ENCODE data around the gene HHIPL1. TPM values are rescaled to one million over a fixed set of nuclear protein-coding genes. Genes with fewer than 3 reads are reported as not detected.

The HHIPL1 gene
- total RNA-seq, 1 donor from 2014 or later: not detected

DNA sequence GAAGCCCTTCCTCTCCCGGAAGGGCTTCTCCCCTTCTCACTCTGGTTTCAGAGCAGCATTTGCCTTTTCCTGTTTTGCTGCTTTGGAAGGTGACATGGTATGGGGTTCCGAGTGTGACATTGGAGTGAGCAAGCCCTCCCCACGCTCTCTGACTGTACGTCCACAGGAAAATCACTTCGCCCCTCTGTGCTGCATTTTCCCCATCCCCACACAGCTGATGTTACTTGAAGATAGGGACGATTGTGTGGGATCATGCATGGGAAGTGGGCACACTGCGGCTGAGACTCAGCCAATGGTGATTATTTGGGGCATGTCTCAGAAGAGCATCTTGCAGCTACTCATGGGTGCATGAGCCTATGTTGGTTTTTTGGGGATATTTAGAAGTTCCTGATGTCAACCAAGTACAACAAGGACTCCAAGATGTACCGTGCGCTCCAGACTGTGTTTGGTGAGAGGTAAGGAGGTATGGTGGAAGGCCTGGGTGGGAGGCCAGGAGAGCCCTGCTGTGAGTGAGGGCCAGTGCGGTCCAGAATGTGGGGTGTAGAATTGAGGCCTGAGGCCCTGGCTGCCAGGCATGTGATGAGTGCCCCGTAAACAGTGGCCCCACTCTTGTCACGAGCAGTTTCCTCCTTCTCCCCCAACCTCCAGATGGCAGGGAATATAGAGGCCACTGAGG is 54.3 kb downstream of the HHIPL1 start:
- Mint-ChIP-seq H3K4me1 (peaks cover 2% of the 10 kb centered on the region), H3K9me3 (peaks cover 10% of the 10 kb centered on the region), H3K27me3 (peaks cover 13% of the 10 kb centered on the region), H3K4me3 (no peak overlapping the region), H3K36me3 (ENCODE audit: low read depth) (peaks cover 3% of the 10 kb centered on the region), H3K27ac (no peak overlapping the region)
- DNase-seq: no peak
- intact Hi-C loops (cut with micrococcal nuclease): no loop called here

DNA sequence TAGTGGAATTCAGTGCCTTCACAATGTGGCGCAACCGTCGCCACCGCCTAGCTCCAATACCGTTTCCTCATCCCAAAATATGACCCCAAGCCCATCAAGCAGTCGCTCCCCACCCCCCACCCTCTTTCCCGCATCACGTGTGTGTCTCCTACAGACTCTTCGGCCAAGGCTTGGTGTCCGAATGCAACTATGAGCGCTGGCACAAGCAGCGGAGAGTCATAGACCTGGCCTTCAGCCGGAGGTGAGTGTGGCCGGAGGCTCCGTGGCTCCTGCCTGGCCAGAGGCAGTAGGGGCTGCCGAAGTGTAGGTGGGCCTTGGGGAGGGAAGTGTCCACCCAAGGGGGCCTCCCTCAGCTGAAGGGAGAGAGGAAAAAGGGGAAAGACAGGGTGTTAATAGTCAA is 54.9 kb downstream of the HHIPL1 start:
- Mint-ChIP-seq H3K27me3 (peaks cover 12% of the 10 kb centered on the region), H3K9me3 (peaks cover 16% of the 10 kb centered on the region), H3K36me3 (ENCODE audit: low read depth) (peaks cover 3% of the 10 kb centered on the region), H3K4me3 (no peak overlapping the region), H3K27ac (no peak overlapping the region), H3K4me1 (peaks cover 2% of the 10 kb centered on the region)
- intact Hi-C loops (cut with micrococcal nuclease): no loop called here
- DNase-seq: no peak

DNA sequence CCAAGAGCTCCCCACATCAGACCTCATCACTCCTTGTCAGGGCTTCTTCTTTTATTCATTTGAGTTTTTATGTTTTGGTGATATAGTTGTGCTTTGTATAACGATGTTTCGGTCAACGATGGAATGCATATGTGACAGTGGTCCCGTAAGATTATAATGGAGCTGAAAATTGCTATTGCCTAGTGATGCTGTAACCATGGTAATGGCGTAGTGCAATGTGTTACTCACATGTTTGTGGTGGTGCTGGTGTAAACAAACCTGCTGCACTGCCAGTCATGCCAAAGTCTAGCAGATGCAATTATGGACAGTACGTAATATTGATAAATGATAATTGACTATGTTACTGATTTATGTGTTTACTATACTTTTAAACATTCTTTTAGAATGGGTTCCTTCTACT is 55.5 kb downstream of the HHIPL1 start:
- peaks cover 8% of the 10 kb centered on the region for H3K27me3 Mint-ChIP-seq
- no peak overlapping the region for H3K27ac Mint-ChIP-seq
- peaks cover 16% of the 10 kb centered on the region for H3K9me3 Mint-ChIP-seq
- intact Hi-C loops (cut with micrococcal nuclease): no loop called here
- H3K4me3 Mint-ChIP-seq: no peak overlapping the region
- H3K4me1 Mint-ChIP-seq: peaks cover 2% of the 10 kb centered on the region
- no peak for DNase-seq
- H3K36me3 Mint-ChIP-seq (ENCODE audit: low read depth): peaks cover 3% of the 10 kb centered on the region

DNA sequence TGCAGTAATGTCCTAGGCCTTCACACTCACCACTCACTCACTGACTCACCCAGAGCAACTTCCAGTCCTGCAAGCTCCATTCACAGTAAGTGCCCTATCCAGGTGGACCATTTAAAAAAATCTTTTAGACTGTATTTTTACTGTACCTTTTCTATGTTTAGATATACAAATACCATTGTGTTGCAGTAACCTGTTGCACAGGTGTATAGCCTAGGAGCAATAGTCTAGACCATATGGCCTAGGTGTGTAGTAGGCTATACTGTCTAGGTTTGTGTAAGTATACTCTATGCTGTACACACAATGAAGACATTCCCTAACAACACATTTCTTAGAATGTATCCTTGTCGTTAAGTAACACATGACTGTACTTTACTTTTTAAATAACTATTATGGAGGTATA is 56.3 kb downstream of the HHIPL1 start:
- H3K27me3 Mint-ChIP-seq: peaks cover 4% of the 10 kb centered on the region
- H3K4me3 Mint-ChIP-seq: no peak overlapping the region
- H3K27ac Mint-ChIP-seq: no peak overlapping the region
- peaks cover 16% of the 10 kb centered on the region for H3K9me3 Mint-ChIP-seq
- no peak for DNase-seq
- H3K4me1 Mint-ChIP-seq: peaks cover 2% of the 10 kb centered on the region
- H3K36me3 Mint-ChIP-seq (ENCODE audit: low read depth): peaks cover 3% of the 10 kb centered on the region
- intact Hi-C loops (cut with micrococcal nuclease): no loop called here

DNA sequence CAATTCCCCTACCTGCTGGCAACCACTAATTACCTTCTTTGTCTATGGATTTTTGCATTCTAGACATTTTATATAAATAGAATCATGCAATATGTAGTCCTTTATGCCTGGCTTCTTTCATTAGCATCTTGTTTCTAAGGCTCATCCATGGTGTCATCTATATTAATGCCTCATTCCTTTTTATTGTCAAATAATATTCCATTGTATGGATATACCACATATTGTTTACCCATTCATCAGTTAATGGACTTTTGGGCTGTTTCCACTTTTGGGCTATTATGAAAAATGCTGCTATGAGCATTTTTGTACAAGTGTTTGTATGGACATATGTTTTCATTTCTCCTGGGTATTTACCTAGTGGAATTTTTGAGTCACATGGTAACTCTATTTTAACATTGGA is 57.2 kb downstream of the HHIPL1 start:
- Mint-ChIP-seq H3K4me1 (peaks cover 2% of the 10 kb centered on the region), H3K27me3 (peaks cover 2% of the 10 kb centered on the region), H3K27ac (no peak overlapping the region), H3K9me3 (peaks cover 16% of the 10 kb centered on the region), H3K36me3 (ENCODE audit: low read depth) (peaks cover 3% of the 10 kb centered on the region), H3K4me3 (no peak overlapping the region)
- DNase-seq: no peak
- intact Hi-C loops (cut with micrococcal nuclease): no loop called here

DNA sequence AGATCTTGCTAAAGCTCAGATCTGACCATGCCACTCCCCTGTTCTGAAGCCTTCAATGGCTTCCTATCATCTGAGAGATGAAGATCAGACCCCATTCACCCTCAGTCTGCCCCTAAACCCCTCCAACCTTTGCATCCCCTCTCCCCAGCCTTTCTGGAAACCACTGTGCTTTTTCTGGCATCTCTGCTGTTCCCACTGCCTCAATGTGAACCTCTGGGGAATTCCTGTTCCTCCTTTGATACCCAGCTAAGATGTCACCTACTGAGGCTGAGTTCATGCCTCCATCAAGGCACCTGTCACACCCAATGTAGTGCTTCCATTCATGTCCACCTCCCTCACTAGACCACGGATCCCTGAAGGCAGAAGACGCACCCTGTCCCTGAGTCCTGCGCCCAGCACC is 58.5 kb downstream of the HHIPL1 start:
- Mint-ChIP-seq H3K36me3 (ENCODE audit: low read depth) (peaks cover 3% of the 10 kb centered on the region), H3K27ac (no peak overlapping the region), H3K4me3 (no peak overlapping the region), H3K9me3 (peaks cover 16% of the 10 kb centered on the region), H3K27me3 (peaks cover 2% of the 10 kb centered on the region), H3K4me1 (peaks cover 2% of the 10 kb centered on the region)
- intact Hi-C loops (cut with micrococcal nuclease): no loop called here
- DNase-seq: no peak

DNA sequence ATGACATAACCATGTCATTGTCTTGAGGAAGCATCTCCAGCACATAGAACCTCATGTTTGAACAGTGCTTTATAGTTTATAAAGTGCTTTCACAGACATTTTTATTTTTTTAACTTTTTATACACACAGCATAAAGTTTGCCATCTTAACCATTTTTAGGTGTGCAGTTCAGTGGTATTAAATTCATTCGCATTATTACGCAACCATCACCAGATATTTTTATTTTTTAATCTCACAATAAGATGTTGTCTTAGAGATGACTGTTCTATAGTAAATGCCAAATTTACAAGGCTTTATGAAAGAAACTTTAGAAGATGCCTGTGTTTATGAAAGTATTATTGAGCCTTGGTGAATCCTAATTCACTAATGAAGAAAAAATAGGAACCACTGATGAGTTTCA is 59.1 kb downstream of the HHIPL1 start:
- peaks cover 3% of the 10 kb centered on the region for H3K36me3 Mint-ChIP-seq (ENCODE audit: low read depth)
- peaks cover 2% of the 10 kb centered on the region for H3K27me3 Mint-ChIP-seq
- no peak for DNase-seq
- H3K4me1 Mint-ChIP-seq: peaks cover under 1% of the 10 kb centered on the region
- H3K27ac Mint-ChIP-seq: no peak overlapping the region
- H3K9me3 Mint-ChIP-seq: peaks cover 16% of the 10 kb centered on the region
- no peak overlapping the region for H3K4me3 Mint-ChIP-seq
- intact Hi-C loops (cut with micrococcal nuclease): no loop called here

DNA sequence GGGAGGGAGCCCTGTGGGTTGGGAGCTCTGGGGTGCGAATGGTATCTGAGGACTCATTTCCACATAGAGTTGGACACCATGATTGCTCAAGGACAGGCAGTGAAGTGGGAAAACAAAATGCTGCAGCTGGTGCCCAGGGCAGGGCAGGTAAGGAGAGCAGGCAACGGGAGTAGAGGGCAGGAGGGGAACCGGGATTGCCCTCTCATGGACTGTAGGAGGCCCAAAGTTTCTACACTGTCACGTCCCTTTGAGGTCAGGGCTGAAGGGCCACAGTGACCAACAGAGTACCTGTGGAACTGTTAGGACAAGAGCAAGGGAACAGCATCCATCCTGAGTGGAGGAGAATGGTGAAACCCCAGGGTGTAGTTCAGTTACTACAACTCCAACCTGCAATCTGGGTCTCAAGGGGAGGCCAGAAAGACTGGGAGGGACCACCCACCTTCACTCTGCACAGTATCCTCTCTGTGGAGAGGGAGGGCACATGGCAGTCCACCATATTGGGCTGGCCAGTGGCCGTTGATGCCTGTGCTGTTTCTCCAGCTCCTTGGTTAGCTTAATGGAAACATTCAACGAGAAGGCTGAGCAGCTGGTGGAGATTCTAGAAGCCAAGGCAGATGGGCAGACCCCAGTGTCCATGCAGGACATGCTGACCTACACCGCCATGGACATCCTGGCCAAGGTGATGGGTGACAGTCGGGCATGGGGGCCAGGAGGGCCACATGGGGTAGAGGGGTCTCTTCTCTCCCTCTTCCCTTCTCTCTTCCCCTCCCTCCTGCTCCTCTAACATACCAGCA is 61.4 kb downstream of the HHIPL1 start:
- Mint-ChIP-seq H3K27me3 (peaks cover 2% of the 10 kb centered on the region), H3K9me3 (peaks cover 16% of the 10 kb centered on the region), H3K27ac (no peak overlapping the region), H3K4me3 (no peak overlapping the region), H3K4me1 (no peaks in the 10 kb centered on the region), H3K36me3 (ENCODE audit: low read depth) (peaks cover 3% of the 10 kb centered on the region)
- intact Hi-C loops (cut with micrococcal nuclease): no loop called here
- DNase-seq: no peak

DNA sequence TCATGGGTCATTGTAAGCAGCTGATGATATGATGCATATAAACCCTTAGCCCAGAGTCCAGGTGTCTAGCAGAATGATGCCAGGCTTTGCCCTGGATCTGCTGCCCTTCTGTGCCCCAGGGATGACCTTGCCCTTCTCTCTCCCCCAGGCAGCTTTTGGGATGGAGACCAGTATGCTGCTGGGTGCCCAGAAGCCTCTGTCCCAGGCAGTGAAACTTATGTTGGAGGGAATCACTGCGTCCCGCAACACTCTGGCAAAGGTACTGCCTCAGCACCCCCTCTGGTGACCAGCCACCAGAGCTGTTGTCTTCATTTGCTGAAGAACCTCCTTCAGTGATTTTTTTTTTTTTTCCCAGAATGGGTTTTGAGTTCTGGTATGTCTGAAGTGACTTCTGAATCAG is 62.5 kb downstream of the HHIPL1 start:
- Mint-ChIP-seq H3K36me3 (ENCODE audit: low read depth) (peaks cover 3% of the 10 kb centered on the region), H3K27me3 (peaks cover 4% of the 10 kb centered on the region), H3K4me1 (no peaks in the 10 kb centered on the region), H3K9me3 (peaks cover 16% of the 10 kb centered on the region), H3K4me3 (no peak overlapping the region), H3K27ac (no peak overlapping the region)
- no peak for DNase-seq
- intact Hi-C loops (cut with micrococcal nuclease): no loop called here

DNA sequence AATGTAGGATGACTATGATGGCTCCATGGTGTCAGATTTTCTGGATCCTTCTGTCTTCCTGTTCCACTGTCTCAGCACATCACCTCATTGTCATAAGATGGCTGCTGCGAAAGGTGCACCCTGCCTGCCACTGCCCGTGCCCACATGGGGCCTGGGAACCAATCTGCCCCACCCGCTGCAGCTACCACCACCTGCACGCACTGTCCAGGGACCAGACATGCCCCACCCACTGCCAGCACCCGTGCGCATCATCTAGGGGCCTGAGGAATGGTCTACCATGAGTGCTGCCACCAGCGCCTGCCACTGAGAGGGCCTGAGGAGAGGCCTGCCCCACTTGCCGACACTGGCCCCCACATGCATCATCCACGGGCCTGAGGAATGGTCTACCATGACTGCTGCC is 63.0 kb downstream of the HHIPL1 start:
- H3K9me3 Mint-ChIP-seq: peaks cover 14% of the 10 kb centered on the region
- intact Hi-C loops (cut with micrococcal nuclease): no loop called here
- H3K27me3 Mint-ChIP-seq: peaks cover 9% of the 10 kb centered on the region
- DNase-seq: no peak
- H3K36me3 Mint-ChIP-seq (ENCODE audit: low read depth): peaks cover 3% of the 10 kb centered on the region
- no peak overlapping the region for H3K27ac Mint-ChIP-seq
- H3K4me1 Mint-ChIP-seq: no peaks in the 10 kb centered on the region
- no peak overlapping the region for H3K4me3 Mint-ChIP-seq

DNA sequence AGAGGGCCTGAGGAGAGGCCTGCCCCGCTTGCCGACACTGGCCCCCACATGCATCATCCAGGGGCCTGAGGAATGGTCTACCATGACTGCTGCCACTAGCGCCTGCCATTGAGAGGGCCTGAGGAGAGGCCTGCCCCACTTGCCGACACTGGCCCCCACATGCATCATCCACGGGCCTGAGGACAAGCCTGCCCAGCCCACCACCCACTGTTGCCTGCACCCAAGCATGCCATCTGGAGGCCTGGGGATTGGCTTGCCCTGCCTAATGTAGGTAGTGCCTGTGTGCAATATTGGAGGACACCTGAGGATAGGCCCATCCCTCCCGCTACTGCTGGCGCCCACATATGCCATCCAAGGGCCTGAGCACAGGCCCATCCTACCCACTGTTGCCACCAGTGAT is 63.5 kb downstream of the HHIPL1 start:
- H3K4me1 Mint-ChIP-seq: no peaks in the 10 kb centered on the region
- peaks cover 2% of the 10 kb centered on the region for H3K36me3 Mint-ChIP-seq (ENCODE audit: low read depth)
- H3K9me3 Mint-ChIP-seq: peaks cover 8% of the 10 kb centered on the region
- intact Hi-C loops (cut with micrococcal nuclease): no loop called here
- no peak overlapping the region for H3K27ac Mint-ChIP-seq
- no peak overlapping the region for H3K4me3 Mint-ChIP-seq
- DNase-seq: no peak
- peaks cover 11% of the 10 kb centered on the region for H3K27me3 Mint-ChIP-seq

DNA sequence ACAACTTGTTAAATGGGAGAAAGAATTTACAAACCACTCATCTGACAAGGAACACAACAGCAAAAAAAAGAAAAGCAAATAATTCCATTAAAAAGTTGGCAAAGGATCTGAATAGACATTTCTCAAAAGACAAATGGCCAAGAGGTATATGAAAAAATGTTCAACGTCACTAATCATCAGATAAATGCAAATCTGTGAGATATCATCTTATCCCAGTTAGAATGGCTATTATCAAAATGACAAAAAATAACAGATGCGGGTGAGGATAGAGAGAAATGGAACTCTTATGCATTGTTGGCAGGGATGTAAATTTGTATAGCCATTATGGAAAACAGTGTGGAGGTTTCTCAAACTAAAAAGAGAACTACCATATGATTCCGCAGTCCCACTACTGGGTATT is 69.0 kb downstream of the HHIPL1 start:
- Mint-ChIP-seq H3K36me3 (ENCODE audit: low read depth) (no peaks in the 10 kb centered on the region), H3K27ac (no peak overlapping the region), H3K4me1 (no peaks in the 10 kb centered on the region), H3K4me3 (no peak overlapping the region), H3K9me3 (no peaks in the 10 kb centered on the region), H3K27me3 (peaks cover 14% of the 10 kb centered on the region)
- intact Hi-C loops (cut with micrococcal nuclease): no loop called here
- no peak for DNase-seq

DNA sequence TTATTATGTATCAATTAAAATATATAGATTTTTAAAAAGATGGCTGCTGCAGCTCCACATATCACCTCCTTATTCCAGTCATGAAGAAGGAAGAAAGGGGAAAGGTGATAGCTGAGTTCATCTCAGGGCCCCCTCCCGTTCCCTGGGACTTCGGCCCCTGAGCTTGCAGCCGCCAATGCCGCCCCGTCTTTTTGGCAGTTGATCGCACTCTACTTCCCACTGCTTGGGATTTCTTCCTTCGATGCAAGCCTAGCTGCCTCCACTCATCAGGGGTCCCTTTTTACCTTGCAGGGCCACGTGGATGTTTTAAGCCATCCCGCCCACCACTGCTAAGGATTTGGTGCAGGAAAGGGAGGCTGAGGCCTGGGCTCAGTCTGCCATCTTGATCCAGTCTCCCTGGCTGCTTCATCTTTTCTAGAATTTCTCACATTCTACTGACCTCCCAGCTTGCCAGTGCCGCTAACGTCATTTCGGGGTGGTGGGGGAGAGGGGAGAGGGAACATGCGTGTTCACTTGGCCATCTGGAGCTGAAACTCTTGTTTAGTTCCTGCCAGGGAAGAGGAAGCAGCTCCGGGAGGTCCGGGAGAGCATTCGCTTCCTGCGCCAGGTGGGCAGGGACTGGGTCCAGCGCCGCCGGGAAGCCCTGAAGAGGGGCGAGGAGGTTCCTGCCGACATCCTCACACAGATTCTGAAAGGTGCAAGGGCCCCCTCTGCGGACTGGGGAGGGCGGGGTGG is 70.5 kb downstream of the HHIPL1 start:
- intact Hi-C loops (cut with micrococcal nuclease): no loop called here
- DNase-seq: no peak
- Mint-ChIP-seq H3K36me3 (ENCODE audit: low read depth) (no peaks in the 10 kb centered on the region), H3K9me3 (no peaks in the 10 kb centered on the region), H3K4me1 (no peaks in the 10 kb centered on the region), H3K27ac (no peak overlapping the region), H3K27me3 (peaks cover 14% of the 10 kb centered on the region), H3K4me3 (no peak overlapping the region)
